GM12892 (cell line): ENCODE data around the gene PLA2G15.
A peak's percentile ranks its signal among the peaks of the same experiment; 100 is the strongest.

ENCODE experiments used
- DNase-seq: peaks from one replicate; pipeline ENCODE4 v3.0.0; 2011; ENCODE audit not compliant: insufficient read length
- FAIRE-seq: peaks from 2 replicates; lab custom pipeline; 2011; peaks lifted over from hg19 to GRCh38; lab: Jason Lieb, UNC
- POLR2A ChIP-seq: IDR thresholded peaks from 2 replicates; pipeline ENCODE4 v1.6.1; 2011; ENCODE audit warnings: low read depth, low read length, control low read depth
- POLR2AphosphoS5 ChIP-seq: IDR thresholded peaks from 2 replicates; pipeline ENCODE4 v1.6.1; 2011; ENCODE audit warnings: low read depth, low read length, control low read depth
- TAF1 ChIP-seq: IDR thresholded peaks from 2 replicates; pipeline ENCODE4 v1.6.1; 2011; ENCODE audit warnings: low read depth, mild to moderate bottlenecking, control low read depth, low read length, borderline replicate concordance

Gene PLA2G15

GRCh38 chr16:68246666-68247065 is 1.5 kb downstream of the PLA2G15 start:
- DNase-seq (no peak), FAIRE-seq (no peak)
- no peak for TF ChIP-seq POLR2A
- TF ChIP-seq TAF1 = no peak
- TF ChIP-seq POLR2AphosphoS5 = no peak

GRCh38 chr16:68247400-68247799 is 2.2 kb downstream of the PLA2G15 start:
- TF ChIP-seq POLR2A = no peak
- no peak for TF ChIP-seq POLR2AphosphoS5
- TF ChIP-seq TAF1 = no peak
- DNase-seq (no peak), FAIRE-seq (no peak)

DNA sequence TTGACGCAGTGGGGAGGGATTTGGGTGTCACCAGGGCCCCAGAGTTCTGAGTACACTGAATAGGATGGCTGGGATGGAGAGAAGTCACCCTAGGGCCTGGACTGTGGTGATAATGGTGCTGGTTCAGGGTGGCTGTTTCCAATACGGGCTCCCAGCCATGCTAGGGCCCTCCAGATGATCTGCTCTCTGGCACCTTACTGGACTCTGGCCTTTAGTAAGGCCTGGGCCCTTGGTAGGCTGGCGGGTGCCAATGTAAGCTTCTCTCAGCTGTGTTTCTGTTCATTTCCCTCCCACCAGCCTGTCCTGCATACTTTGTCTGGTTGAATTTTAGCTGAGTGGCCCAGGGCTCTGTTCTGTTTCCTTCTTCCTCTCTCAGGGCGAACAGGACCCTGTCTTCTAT is 2.8 kb downstream of the PLA2G15 start:
- DNase-seq = no peak
- no peak for TF ChIP-seq POLR2A
- TF ChIP-seq POLR2AphosphoS5 = no peak
- TF ChIP-seq TAF1 = no peak
- FAIRE-seq = no peak

DNA sequence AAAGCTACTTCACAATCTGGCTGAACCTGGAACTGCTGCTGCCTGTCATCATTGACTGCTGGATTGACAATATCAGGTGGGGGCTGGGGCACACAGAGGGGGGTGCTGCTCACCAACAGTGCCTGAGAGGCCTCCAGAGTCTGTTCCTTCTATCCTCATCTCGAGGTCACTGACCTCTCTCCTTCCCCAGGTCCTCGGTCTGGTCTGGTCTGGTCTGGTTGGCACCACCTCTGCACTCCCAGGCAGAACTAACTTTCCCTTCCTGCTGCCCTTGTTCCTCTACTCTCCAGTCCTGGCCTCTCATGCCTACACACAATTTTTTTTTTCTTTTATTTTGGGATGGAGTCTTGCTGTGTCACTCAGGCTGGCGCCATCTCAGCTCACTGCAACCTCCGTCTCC is 4.2 kb downstream of the PLA2G15 start:
- FAIRE-seq (no peak), DNase-seq (no peak)
- TF ChIP-seq TAF1 (no peak), POLR2A (no peak), POLR2AphosphoS5 (no peak)

- no peak for TF ChIP-seq POLR2AphosphoS5
- TF ChIP-seq TAF1 = no peak
- no peak for TF ChIP-seq POLR2A
- FAIRE-seq (no peak), DNase-seq (no peak)
These were observed 5.8 kb downstream of the PLA2G15 start for GRCh38 chr16:68250951-68251350.

DNA sequence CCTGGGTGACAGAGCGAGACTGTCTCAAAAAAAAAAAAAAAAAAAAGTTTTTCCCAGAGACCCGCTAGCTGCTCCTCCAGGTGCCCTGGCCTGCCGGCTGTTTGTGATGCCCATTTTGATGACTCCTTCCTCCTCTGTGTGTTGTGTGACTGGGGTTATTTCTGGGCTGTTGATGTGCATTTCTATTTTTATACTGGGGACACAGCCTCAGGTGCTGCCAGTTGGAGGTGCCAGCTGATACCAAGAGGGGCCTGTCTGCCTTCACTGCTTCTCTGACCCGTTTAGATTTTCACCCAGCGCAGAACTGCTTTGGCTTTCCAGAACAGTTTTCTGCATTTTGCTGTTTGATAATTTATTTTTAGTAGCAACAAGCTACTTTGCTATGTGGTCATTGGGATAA is 6.7 kb downstream of the PLA2G15 start:
- no peak for FAIRE-seq
- DNase-seq = no peak
- TF ChIP-seq POLR2AphosphoS5 = no peak
- TF ChIP-seq TAF1 = no peak
- TF ChIP-seq POLR2A = no peak

DNA sequence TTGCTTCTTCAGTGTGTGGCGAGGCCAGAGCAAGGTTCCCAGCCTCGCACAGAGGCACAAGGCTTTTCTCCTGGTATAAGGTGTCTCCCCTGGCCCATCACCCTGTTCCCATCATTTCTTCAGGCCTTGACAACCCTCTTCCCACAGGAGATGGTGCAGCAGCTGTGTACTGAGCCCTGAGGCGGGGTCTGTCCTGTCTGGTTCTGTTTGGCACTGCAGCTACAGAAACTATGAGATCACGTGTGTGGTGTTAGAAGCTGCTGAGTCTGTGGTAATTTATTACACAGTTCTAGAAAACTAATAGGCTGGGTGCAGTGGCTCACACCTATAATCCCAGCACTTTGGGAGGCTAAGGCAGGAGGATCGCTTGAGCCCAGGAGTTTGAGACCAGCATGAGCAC is 7.2 kb downstream of the PLA2G15 start:
- TF ChIP-seq POLR2AphosphoS5 (no peak), TAF1 (no peak), POLR2A (no peak)
- DNase-seq (no peak), FAIRE-seq (no peak)

- DNase-seq (no peak), FAIRE-seq (no peak)
- TF ChIP-seq TAF1 (no peak), POLR2AphosphoS5 (no peak), POLR2A (no peak)
These were observed 8.5 kb downstream of the PLA2G15 start for GRCh38 chr16:68253721-68254120.

- TF ChIP-seq POLR2AphosphoS5 = no peak
- no peak for TF ChIP-seq TAF1
- no peak for TF ChIP-seq POLR2A
- no peak for FAIRE-seq
- no peak for DNase-seq
These were observed 10.5 kb downstream of the PLA2G15 start for GRCh38 chr16:68255712-68256111.

- TF ChIP-seq TAF1 (no peak), POLR2A (no peak), POLR2AphosphoS5 (no peak; the same call in 1 of the 2 replicates)
- FAIRE-seq (peak; percentile 79), DNase-seq (peak; percentile 83)
These were observed 12.2 kb downstream of the PLA2G15 start for GRCh38 chr16:68257251-68257905.

DNA sequence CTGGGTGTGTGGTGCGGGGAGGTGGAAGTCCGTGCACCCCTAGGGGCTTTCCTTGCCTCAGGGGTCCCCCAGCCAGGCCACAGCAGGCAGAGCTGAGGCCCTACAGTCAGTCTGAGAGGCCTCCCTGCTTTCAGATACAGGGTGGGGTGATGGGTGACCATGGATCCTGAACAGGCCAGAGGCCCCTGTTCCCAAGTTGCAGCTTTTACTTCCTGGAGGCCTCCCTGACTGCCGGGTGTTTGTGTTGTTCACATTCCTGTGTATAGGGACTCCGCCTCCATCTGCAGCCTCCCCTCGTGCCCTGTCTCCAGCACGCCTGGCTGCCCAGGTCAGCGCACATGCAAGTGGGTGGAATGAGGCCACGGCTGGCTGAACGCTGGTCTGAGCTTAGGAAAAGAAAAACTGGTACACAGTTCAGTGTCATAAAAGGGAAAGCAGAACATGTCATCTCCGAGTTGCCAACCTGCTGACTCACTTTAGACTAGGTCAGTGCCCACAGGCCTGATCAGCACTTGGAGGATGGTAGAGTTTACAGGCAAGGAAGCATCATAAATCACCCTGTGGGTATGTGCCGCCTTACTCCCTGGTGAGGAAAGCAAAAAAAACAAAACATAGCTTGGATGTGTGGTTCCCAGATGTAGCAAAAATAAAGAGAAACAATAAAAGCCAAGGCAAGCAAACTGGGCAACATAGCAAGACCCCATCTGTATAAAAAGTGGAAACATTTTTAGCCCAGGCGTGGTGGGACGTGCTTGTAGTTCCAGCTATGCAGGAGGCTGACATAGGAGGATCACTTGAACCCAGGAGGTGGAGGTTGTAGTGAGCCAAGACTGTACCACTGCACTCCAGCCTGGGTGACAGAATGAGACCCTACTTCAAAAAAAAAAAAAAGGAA is 13.0 kb downstream of the PLA2G15 start:
- TF ChIP-seq POLR2AphosphoS5 = no peak
- no peak for TF ChIP-seq POLR2A
- no peak for TF ChIP-seq TAF1
- peak; percentile 62 for FAIRE-seq
- no peak for DNase-seq

DNA sequence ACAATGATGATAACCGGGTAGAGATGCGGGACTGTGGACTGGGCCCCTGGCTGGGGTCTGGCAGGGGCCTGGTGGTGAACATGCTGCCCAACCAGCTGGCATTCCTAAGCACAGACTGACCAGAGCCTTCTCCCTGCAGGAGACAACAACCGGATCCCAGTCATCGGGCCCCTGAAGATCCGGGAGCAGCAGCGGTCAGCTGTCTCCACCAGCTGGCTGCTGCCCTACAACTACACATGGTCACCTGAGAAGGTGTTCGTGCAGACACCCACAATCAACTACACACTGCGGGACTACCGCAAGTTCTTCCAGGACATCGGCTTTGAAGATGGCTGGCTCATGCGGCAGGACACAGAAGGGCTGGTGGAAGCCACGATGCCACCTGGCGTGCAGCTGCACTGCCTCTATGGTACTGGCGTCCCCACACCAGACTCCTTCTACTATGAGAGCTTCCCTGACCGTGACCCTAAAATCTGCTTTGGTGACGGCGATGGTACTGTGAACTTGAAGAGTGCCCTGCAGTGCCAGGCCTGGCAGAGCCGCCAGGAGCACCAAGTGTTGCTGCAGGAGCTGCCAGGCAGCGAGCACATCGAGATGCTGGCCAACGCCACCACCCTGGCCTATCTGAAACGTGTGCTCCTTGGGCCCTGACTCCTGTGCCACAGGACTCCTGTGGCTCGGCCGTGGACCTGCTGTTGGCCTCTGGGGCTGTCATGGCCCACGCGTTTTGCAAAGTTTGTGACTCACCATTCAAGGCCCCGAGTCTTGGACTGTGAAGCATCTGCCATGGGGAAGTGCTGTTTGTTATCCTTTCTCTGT is 14.0 kb downstream of the PLA2G15 start:
- FAIRE-seq = no peak
- DNase-seq = no peak
- TF ChIP-seq POLR2A (no peak), POLR2AphosphoS5 (no peak), TAF1 (no peak)

DNA sequence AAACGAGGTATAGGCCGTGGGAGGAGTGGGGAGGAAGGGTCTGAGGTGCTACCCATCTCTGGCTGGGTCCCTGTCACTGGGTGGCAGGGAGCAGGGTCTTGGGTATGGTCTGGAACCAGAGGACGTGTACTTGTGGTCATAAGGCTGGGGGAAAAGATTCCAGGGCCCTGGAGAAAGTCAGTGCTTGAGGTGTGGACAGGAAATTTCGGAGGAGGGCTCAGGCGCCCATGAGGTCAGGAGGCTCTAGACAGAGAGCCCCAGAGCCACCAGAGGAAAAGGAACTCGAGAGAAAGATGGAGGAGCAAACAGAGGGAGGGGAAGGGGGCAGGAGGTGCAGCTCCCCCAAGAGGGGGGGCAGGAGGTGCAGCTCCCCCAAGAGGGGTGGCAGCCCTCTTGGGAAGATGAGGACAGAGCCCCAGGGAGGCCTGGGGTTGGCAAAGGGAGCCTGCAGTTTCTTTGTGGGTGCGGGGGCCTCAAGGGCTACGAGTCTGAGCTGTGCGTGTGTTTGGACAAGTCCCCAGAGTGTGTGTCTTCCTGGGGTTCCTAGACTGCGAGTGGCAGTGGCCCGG is 18.5 kb downstream of the PLA2G15 start:
- DNase-seq (no peak), FAIRE-seq (no peak)
- TF ChIP-seq TAF1 (0 out of 2 replicates have a peak, but pooled peaks have one; percentile 13), POLR2AphosphoS5 (no peak), POLR2A (no peak)
